GM10266 (cell line): ENCODE measurements around the gene NAP1L1.

Experiments used
- DNase-seq: peaks from one replicate; pipeline ENCODE4 v3.0.0; 2012; ENCODE audit errors: extremely low spot score
- TF ChIP-seq, protein P1 (sequence below): IDR thresholded peaks from 2 replicates; pipeline ENCODE4 v1.5.1; 2012; ENCODE audit warnings: mild to moderate bottlenecking, low read depth; ENCODE audit not compliant: control insufficient read depth, insufficient read depth; ENCODE audit errors: missing control alignments

Gene NAP1L1

GRCh38 chr12:76032043-76032981, 52.2 kb downstream of the NAP1L1 start:
- TF ChIP-seq, protein P1, sequence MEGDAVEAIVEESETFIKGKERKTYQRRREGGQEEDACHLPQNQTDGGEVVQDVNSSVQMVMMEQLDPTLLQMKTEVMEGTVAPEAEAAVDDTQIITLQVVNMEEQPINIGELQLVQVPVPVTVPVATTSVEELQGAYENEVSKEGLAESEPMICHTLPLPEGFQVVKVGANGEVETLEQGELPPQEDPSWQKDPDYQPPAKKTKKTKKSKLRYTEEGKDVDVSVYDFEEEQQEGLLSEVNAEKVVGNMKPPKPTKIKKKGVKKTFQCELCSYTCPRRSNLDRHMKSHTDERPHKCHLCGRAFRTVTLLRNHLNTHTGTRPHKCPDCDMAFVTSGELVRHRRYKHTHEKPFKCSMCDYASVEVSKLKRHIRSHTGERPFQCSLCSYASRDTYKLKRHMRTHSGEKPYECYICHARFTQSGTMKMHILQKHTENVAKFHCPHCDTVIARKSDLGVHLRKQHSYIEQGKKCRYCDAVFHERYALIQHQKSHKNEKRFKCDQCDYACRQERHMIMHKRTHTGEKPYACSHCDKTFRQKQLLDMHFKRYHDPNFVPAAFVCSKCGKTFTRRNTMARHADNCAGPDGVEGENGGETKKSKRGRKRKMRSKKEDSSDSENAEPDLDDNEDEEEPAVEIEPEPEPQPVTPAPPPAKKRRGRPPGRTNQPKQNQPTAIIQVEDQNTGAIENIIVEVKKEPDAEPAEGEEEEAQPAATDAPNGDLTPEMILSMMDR: no peak

DNA sequence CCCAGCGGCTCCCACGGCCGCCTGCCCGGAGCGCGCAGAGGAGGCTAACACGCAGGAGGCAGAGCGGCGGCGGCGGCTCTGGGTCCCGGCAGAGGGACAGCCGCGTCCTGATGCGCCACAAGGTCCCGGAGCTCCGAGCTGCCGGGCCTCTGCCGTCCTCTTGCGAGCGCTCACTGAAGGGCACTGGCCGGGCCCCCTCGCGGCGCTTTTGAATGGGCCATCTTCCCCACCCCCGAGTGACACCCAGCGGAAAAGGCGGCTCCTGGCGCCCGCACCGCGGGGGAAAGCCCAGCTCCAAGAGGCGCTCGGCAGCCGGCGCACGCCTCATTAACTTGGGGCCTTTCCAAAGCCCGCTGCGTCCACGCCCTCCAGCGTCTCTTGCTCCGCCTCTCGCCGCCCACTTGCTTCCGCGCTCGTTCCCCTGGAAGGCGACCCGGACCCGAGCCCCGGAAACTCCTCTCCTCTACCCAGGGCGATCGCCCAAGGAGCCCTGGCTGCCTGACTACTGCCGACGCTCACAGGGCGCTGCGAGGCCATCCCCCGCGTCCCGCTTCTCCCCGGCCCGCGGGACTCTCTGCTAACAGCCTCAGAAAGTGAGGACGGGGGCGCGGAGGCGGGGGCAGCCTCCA, 53.0 kb downstream of the NAP1L1 start, which contains the start of gene PHLDA1:
Gene PHLDA1 (minus strand): TSS at position 363 of the 629 bp plus-strand sequence.
- peak; percentile 93 for DNase-seq
- TF ChIP-seq, protein P1: peak; percentile 68

More at GRCh38 chr12:76032043-76032981, 52.2 kb downstream of the NAP1L1 start:
- peak; percentile 68 for DNase-seq

DNA sequence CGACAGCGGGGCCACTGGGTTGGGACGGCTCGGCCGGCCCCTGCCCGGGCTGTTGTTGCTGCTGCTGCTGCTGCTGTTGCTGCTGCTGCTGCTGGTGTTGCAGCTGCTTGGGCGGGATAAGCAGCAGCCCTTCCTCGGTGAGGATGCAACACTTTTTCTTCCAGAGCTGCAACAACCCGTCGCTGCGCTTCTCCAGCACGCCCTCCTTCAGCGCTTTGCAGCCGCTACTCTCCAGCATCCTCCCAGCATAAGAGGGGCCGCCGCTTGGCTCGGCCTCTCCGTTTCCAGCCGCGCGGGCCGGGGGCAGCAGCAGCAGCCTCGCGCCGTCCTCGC, 53.4 kb downstream of the NAP1L1 start:
- TF ChIP-seq, protein P1: no peak
- no peak for DNase-seq

DNA sequence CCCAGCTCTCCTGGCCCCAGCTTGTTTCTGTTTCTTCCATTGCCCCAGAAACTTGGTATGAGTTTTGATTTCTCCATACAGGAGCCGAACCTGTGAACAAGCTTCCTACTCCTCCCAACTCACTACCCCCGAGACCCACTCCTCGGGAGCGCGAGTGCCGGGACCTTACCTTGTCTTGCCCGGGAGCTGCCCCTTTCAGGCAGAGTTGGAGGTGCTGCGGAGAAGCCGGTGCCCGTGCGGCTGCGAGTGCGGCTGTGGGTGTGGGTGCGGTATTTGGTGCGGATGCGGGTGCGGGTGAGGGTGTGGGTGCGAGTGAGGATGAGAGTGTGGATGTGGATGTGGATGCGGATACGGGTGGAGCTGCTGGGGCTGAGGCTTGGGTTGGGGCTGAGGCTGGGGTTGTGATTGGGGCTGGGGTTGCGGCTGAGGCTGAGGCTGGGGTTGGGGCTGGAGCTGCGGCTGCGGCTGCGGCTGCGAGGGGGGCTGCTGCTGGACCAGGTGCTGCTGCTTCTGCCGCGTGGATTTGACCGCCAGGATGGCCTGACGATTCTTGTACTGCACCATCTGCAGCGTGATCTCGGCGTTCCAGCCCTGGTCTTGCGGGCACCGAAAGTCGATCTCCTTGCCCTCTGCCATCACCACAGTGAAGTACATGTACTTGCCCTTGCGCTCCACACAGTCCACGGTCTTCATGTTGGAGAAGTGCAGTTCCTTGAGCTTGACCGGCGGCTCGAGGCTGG, 54.0 kb downstream of the NAP1L1 start:
- TF ChIP-seq, protein P1: no peak
- peak; percentile 45 for DNase-seq

DNA sequence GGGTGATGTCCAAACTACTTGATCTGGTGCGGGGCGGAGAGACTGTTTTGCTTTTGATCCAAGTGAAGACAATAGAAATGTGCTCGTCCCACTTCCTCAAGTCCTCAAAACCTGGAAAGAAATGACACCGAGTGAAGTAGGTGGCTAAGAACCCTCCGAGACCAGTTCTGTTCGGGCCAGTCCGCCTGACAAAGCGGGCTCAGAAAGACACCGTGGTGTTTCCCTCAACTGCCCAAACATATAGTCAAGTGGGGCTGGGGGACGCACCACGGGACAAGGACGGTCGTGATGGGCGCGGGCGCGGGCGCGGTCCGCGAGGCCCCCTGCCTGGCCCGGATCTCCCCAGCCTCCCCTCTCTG, 54.5 kb downstream of the NAP1L1 start:
- peak; percentile 19 for DNase-seq
- TF ChIP-seq, protein P1: no peak

GRCh38 chr12:76028571-76029277, 55.8 kb downstream of the NAP1L1 start:
- no peak for DNase-seq
- TF ChIP-seq, protein P1: no peak
